Measurements from ENCODE around the gene ZC3H4. TPM values are rescaled to one million over a fixed set of nuclear protein-coding genes. Genes with fewer than 3 reads are reported as not detected.
A peak's percentile ranks its signal among the peaks of the same experiment; 100 is the strongest.

Gene ZC3H4
- 90.6 and 94.7 TPM in 2 replicates for total RNA-seq
- long read RNA-seq, partial matches to known transcripts = 0 of 9 reads
- long read RNA-seq, other reads (novel, unspliced or antisense) = 8 of 9 reads

DNA sequence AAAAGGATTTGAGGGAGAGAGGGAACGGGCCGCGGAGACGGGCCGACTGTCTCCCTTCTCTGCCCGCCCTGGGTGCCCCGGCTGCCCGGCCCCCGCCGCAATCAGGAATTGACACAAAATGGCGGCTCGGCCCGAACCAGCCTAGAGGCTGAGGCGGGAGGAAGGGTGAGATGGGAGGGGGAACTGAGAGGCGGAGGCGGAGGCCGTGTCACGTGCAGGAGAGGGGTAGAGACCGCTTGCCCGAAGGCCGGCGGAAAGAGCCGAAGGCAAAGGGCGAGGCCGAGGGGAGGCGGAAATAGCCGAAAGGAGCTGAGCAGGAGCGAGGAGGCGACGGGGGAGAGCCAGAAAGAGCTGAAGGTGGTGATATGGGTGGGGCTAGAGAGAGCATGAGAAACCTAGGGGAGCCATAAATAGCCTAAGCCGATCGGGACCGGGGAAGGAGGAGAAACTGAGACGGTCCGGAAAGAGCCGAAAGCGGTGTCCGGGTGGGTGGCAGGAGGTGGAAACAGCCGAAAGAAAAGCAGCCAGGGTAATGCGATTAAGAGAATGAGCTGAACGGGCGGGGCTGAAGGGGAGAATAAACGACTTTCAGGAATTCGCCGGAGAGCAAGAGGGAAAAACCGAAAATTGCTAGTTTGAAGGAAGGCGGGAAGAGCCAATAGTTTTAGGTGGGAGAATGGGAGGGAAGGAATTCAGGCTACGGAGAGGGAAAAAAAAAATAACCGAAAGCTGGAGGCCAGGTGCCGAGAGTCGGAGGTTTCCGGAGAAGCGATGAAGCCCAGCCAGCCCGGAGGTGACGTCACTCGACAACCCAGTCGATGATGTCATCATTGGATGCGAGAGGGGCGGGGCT is at the start of gene ZC3H4:
TSS of gene ZC3H4 (minus strand) at position 780 of the 853 bp plus-strand sequence. CDS start 1,192 bp downstream, outside the sequence.
- Mint-ChIP-seq H3K9me3 (ENCODE audit: low read depth) (no peaks in the 10 kb centered on the region), H3K4me1 (ENCODE audit: low read depth) (peaks cover 28% of the 10 kb centered on the region), H3K36me3 (ENCODE audit: insufficient read depth) (peaks cover 13% of the 10 kb centered on the region), H3K4me3 (ENCODE audit: low read depth) (peak within 1 kb of the TSS; percentile 95), H3K27me3 (no peaks in the 10 kb centered on the region), H3K27ac (peak within 1 kb of the TSS; percentile 100)
- TF ChIP-seq, protein P1, sequence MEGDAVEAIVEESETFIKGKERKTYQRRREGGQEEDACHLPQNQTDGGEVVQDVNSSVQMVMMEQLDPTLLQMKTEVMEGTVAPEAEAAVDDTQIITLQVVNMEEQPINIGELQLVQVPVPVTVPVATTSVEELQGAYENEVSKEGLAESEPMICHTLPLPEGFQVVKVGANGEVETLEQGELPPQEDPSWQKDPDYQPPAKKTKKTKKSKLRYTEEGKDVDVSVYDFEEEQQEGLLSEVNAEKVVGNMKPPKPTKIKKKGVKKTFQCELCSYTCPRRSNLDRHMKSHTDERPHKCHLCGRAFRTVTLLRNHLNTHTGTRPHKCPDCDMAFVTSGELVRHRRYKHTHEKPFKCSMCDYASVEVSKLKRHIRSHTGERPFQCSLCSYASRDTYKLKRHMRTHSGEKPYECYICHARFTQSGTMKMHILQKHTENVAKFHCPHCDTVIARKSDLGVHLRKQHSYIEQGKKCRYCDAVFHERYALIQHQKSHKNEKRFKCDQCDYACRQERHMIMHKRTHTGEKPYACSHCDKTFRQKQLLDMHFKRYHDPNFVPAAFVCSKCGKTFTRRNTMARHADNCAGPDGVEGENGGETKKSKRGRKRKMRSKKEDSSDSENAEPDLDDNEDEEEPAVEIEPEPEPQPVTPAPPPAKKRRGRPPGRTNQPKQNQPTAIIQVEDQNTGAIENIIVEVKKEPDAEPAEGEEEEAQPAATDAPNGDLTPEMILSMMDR (IDR thresholded peaks at IDR 0.05; ENCODE audit: unreplicated experiment) = no peak
- DNase-seq (ENCODE audit: low spot score, unreplicated experiment) = peak; percentile 99

DNA sequence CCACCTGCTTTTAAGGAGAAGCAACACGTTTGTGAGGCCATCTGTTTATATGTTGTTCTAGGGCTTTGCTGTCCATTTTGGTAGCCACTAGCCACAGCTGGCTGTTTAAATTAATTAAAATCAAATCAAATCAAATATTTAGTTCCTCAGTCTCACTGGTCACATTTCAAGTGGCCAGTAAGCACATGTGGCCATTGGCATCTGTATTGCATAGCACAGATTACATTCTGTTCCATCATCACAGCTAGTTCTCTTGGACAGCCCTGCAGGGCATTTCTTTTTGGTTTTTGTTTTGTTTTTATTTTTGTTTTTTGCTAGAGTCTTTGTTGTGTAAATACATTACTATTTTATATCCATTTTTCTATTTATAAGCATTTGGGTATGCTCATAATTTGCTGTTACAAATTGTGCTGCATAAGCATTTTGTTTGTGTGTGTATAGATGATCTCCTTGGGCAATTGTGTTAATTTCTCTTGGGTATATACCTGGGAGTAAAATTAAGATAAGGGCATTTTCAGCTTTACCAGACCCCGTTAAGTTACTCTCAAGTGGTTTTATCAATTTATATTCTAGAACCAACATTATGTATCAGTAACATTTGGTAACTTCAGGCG is 48.4 kb upstream of the ZC3H4 start:
- no peak overlapping the region for H3K27ac Mint-ChIP-seq
- no peaks in the 10 kb centered on the region for H3K9me3 Mint-ChIP-seq (ENCODE audit: low read depth)
- no peak overlapping the region for H3K4me3 Mint-ChIP-seq (ENCODE audit: low read depth)
- no peak for DNase-seq (ENCODE audit: low spot score, unreplicated experiment)
- H3K4me1 Mint-ChIP-seq (ENCODE audit: low read depth) = peaks cover 26% of the 10 kb centered on the region
- H3K36me3 Mint-ChIP-seq (ENCODE audit: insufficient read depth) = peaks cover 17% of the 10 kb centered on the region
- H3K27me3 Mint-ChIP-seq = no peaks in the 10 kb centered on the region
- TF ChIP-seq, protein P1 (IDR thresholded peaks at IDR 0.05; ENCODE audit: unreplicated experiment) = no peak

DNA sequence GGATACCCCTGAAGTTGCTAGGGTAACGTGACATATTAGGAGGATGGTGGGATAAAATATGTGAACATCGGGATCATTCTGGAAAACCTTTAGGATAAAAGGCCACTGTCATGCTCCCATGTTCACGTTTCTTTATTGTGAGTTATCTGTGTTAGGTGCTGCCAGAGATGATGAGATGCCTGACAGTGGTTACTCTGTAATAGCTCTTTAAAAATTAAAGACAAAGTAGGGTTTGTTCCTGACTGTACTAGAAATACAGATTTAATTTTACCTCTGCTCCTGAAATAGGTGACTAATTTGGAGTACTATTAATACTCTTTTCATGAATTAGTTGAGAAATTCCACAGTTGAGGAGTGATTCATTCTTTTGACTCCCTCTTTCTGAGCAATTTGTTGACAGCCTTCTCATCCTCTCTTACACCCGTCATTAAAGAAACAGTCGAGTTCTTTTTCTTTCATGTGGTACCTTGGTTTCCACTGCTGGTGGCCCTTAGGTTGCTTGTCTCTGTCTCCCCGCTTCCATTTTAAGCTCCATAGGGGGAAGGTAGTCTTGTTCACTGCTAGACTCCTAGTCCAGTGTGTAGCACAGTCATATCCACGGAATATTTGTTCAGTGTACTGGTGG is 45.4 kb upstream of the ZC3H4 start:
- Mint-ChIP-seq H3K27me3 (no peaks in the 10 kb centered on the region), H3K9me3 (ENCODE audit: low read depth) (no peaks in the 10 kb centered on the region), H3K36me3 (ENCODE audit: insufficient read depth) (peaks cover 30% of the 10 kb centered on the region), H3K27ac (peak overlapping the region; percentile 96), H3K4me3 (ENCODE audit: low read depth) (no peak overlapping the region), H3K4me1 (ENCODE audit: low read depth) (peaks cover 36% of the 10 kb centered on the region)
- DNase-seq (ENCODE audit: low spot score, unreplicated experiment) = no peak
- TF ChIP-seq, protein P1 (IDR thresholded peaks at IDR 0.05; ENCODE audit: unreplicated experiment) = no peak

DNA sequence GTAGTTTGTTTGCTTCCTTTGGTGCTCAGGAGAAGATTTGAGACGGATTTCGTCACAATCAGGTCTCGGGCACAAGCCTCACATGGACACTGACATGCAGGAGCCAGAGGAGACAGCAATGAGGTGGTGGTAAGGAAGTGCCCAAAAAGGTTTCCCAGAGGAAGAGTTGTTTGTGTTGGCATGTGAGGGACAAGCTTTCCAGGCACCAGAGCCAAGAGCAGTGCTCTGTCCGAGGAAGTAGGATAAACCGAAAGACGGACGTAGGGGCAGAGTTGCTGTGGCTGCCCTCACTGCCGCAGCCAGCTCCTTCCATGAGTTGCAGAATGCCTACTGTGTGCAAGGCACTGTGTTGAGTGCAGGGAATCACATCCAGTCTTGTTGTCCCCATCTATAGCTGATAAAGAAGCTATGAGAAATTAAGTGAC is 44.8 kb upstream of the ZC3H4 start:
- no peak for DNase-seq (ENCODE audit: low spot score, unreplicated experiment)
- Mint-ChIP-seq H3K9me3 (ENCODE audit: low read depth) (no peaks in the 10 kb centered on the region), H3K4me1 (ENCODE audit: low read depth) (peaks cover 37% of the 10 kb centered on the region), H3K27me3 (no peaks in the 10 kb centered on the region), H3K36me3 (ENCODE audit: insufficient read depth) (peaks cover 30% of the 10 kb centered on the region), H3K4me3 (ENCODE audit: low read depth) (no peak overlapping the region), H3K27ac (peak overlapping the region; percentile 96)
- TF ChIP-seq, protein P1 (IDR thresholded peaks at IDR 0.05; ENCODE audit: unreplicated experiment) = no peak

Measured in progenitor cell of endocrine pancreas (in vitro differentiated cells).